Measurements from ENCODE around the gene ECEL1. TPM values are rescaled to one million over a fixed set of nuclear protein-coding genes. Genes with fewer than 3 reads are reported as not detected.
"Not testable (repeated sequence)": the region's sequence is repeated elsewhere in the genome, so short reads cannot be mapped to it uniquely, and the experiment has no call there.

ECEL1 gene
- total RNA-seq, 2 experiments from 2014 or later: not detected

GRCh38 chr2:232436381-232437194, 51.0 kb downstream of the ECEL1 start:
- no peak for ATAC-seq
- ChIA-PET POLR2A (no interaction called here), CTCF (interaction anchor here (0.6 to 1.8 kb wide), 3 partner anchors 11 to 1671 kb away, joined by 3 to 7 read pairs (median 4); no protein-coding TSS in a partner anchor)
- H3K4me1 Mint-ChIP-seq (ENCODE audit: low read depth): peaks cover 10% of the 10 kb centered on the region
- H3K9me3 Mint-ChIP-seq (ENCODE audit: insufficient read depth): no peaks in the 10 kb centered on the region
- H3K27me3 Mint-ChIP-seq (ENCODE audit: low read depth): no peaks in the 10 kb centered on the region
- H3K36me3 Mint-ChIP-seq (ENCODE audit: low read depth): no peaks in the 10 kb centered on the region
- H3K4me3 Mint-ChIP-seq: no peak overlapping the region
- no peak for DNase-seq
- no peak overlapping the region for H3K27ac Mint-ChIP-seq

- Mint-ChIP-seq H3K4me3 (no peak overlapping the region), H3K27me3 (ENCODE audit: low read depth) (no peaks in the 10 kb centered on the region), H3K4me1 (ENCODE audit: low read depth) (peaks cover 10% of the 10 kb centered on the region), H3K27ac (no peak overlapping the region), H3K36me3 (ENCODE audit: low read depth) (no peaks in the 10 kb centered on the region), H3K9me3 (ENCODE audit: insufficient read depth) (no peaks in the 10 kb centered on the region)
- no peak for DNase-seq
- ChIA-PET CTCF (interaction anchor here (0.6 to 1.8 kb wide), 3 partner anchors 11 to 1671 kb away, joined by 3 to 7 read pairs (median 4); no protein-coding TSS in a partner anchor), POLR2A (no interaction called here)
- no peak for ATAC-seq
These were observed 51.8 kb downstream of the ECEL1 start for GRCh38 chr2:232435805-232436204.

GRCh38 chr2:232435375-232435648, 52.3 kb downstream of the ECEL1 start:
- Mint-ChIP-seq H3K27ac (no peak overlapping the region), H3K4me1 (ENCODE audit: low read depth) (peaks cover 6% of the 10 kb centered on the region), H3K27me3 (ENCODE audit: low read depth) (no peaks in the 10 kb centered on the region), H3K9me3 (ENCODE audit: insufficient read depth) (no peaks in the 10 kb centered on the region), H3K4me3 (no peak overlapping the region), H3K36me3 (ENCODE audit: low read depth) (no peaks in the 10 kb centered on the region)
- DNase-seq (no peak), ATAC-seq (no peak)
- ChIA-PET POLR2A (no interaction called here), CTCF (interaction anchor here (1.9 kb wide), 1 partner anchor 108 kb away, joined by 4 read pairs; no protein-coding TSS in a partner anchor)

GRCh38 chr2:232434563-232435374, 52.9 kb downstream of the ECEL1 start:
- no peak for DNase-seq
- no peaks in the 10 kb centered on the region for H3K9me3 Mint-ChIP-seq (ENCODE audit: insufficient read depth)
- CTCF ChIA-PET: interaction anchor here (1.9 kb wide), 1 partner anchor 107 kb away, joined by 4 read pairs; no protein-coding TSS in a partner anchor
- no peak overlapping the region for H3K27ac Mint-ChIP-seq
- ATAC-seq: no peak
- H3K4me3 Mint-ChIP-seq: no peak overlapping the region
- no peaks in the 10 kb centered on the region for H3K36me3 Mint-ChIP-seq (ENCODE audit: low read depth)
- POLR2A ChIA-PET: no interaction called here
- no peaks in the 10 kb centered on the region for H3K27me3 Mint-ChIP-seq (ENCODE audit: low read depth)
- H3K4me1 Mint-ChIP-seq (ENCODE audit: low read depth): peaks cover under 1% of the 10 kb centered on the region

- CTCF ChIA-PET: interaction anchor here (1.9 kb wide), 1 partner anchor 107 kb away, joined by 4 read pairs; no protein-coding TSS in a partner anchor
- POLR2A ChIA-PET: no interaction called here
- Mint-ChIP-seq H3K4me1 (ENCODE audit: low read depth) (no peaks in the 10 kb centered on the region), H3K27ac (no peak overlapping the region), H3K4me3 (no peak overlapping the region), H3K27me3 (ENCODE audit: low read depth) (no peaks in the 10 kb centered on the region), H3K9me3 (ENCODE audit: insufficient read depth) (no peaks in the 10 kb centered on the region), H3K36me3 (ENCODE audit: low read depth) (no peaks in the 10 kb centered on the region)
- ATAC-seq: no peak
- DNase-seq: no peak
These were observed 53.5 kb downstream of the ECEL1 start for GRCh38 chr2:232434091-232434490.

GRCh38 chr2:232433622-232434021, 54.0 kb downstream of the ECEL1 start:
- CTCF ChIA-PET: interaction anchor here (1.9 kb wide), 1 partner anchor 106 kb away, joined by 4 read pairs; no protein-coding TSS in a partner anchor
- DNase-seq; ATAC-seq; H3K36me3 Mint-ChIP-seq (ENCODE audit: low read depth); H3K4me1 Mint-ChIP-seq (ENCODE audit: low read depth); POLR2A ChIA-PET; H3K9me3 Mint-ChIP-seq (ENCODE audit: insufficient read depth); H3K4me3 Mint-ChIP-seq; H3K27ac Mint-ChIP-seq; H3K27me3 Mint-ChIP-seq (ENCODE audit: low read depth): not testable (repeated sequence)

- DNase-seq: no peak
- peak; percentile 37 for ATAC-seq
- POLR2A ChIA-PET: no interaction called here
- no peak overlapping the region for H3K27ac Mint-ChIP-seq
- H3K9me3 Mint-ChIP-seq (ENCODE audit: insufficient read depth): no peaks in the 10 kb centered on the region
- no peaks in the 10 kb centered on the region for H3K27me3 Mint-ChIP-seq (ENCODE audit: low read depth)
- CTCF ChIA-PET: interaction anchor here (0.9 kb wide), 1 partner anchor 8 kb away, joined by 3 read pairs; no protein-coding TSS in a partner anchor
- H3K4me1 Mint-ChIP-seq (ENCODE audit: low read depth): no peaks in the 10 kb centered on the region
- H3K36me3 Mint-ChIP-seq (ENCODE audit: low read depth): no peaks in the 10 kb centered on the region
- H3K4me3 Mint-ChIP-seq: no peak overlapping the region
These were observed 54.9 kb downstream of the ECEL1 start for GRCh38 chr2:232432598-232433184.

GRCh38 chr2:232431705-232432590, 55.7 kb downstream of the ECEL1 start:
- Mint-ChIP-seq H3K9me3 (ENCODE audit: insufficient read depth) (no peaks in the 10 kb centered on the region), H3K27me3 (ENCODE audit: low read depth) (no peaks in the 10 kb centered on the region), H3K36me3 (ENCODE audit: low read depth) (no peaks in the 10 kb centered on the region), H3K27ac (no peak overlapping the region), H3K4me3 (no peak overlapping the region), H3K4me1 (ENCODE audit: low read depth) (no peaks in the 10 kb centered on the region)
- DNase-seq: no peak
- POLR2A ChIA-PET: no interaction called here
- no peak for ATAC-seq
- CTCF ChIA-PET: interaction anchor here (0.9 kb wide), 1 partner anchor 9 kb away, joined by 3 read pairs; no protein-coding TSS in a partner anchor

Other genes with a start within 250 kb of the ECEL1 start
- not detected for gene ALPP, start 109.1 kb downstream of the ECEL1 start, total RNA-seq
- not detected for gene ALPG, start 81.0 kb downstream of the ECEL1 start, total RNA-seq
- gene ALPI, start 31.7 kb downstream of the ECEL1 start, total RNA-seq: not detected
- gene PRSS56, start 32.6 kb upstream of the ECEL1 start, total RNA-seq: not detected
- gene CHRND, start 38.3 kb upstream of the ECEL1 start, total RNA-seq: not detected
- not detected for gene CHRNG, start 51.9 kb upstream of the ECEL1 start, total RNA-seq
- gene TIGD1, start 62.7 kb upstream of the ECEL1 start, total RNA-seq: 1 to 10 TPM; 7.5 to 7.7 TPM
- gene EIF4E2, start 62.9 kb upstream of the ECEL1 start, total RNA-seq: 10 to 100 TPM; 68.5 to 76.7 TPM
- 1 to 10 TPM; 6.0 to 6.6 TPM for gene EFHD1, start 145.8 kb upstream of the ECEL1 start, total RNA-seq
- 10 to 100 TPM; 59.3 to 61.7 TPM for gene GIGYF2, start 209.5 kb upstream of the ECEL1 start, total RNA-seq

Measured in activated CD8-positive, alpha-beta T cell treated with anti-CD3 and anti-CD28 coated beads, Interleukin-2, amount 10 ng/mL, durations not matched to agents 7 days and 5 days (primary cell).